Epithelial cell of esophagus (primary cell): Measurements from ENCODE around the gene AZI2.

Experiments
- DNase-seq: peaks from one replicate; pipeline ENCODE4 v3.0.0; 2010; ENCODE audit warnings: low read depth
- H3K4me3 ChIP-seq: 2 replicates; pipeline ENCODE4 v1.5.1; 2011; ENCODE audit warnings: mild to moderate bottlenecking, low read length, control low read depth
- TF ChIP-seq, protein P1 (sequence below): IDR thresholded peaks from 2 replicates; pipeline ENCODE4 v1.5.1; 2011; ENCODE audit warnings: low read depth, mild to moderate bottlenecking, low read length, control low read depth, inconsistent platforms; ENCODE audit not compliant: insufficient read depth; ENCODE audit errors: missing control alignments

The AZI2 gene

DNA sequence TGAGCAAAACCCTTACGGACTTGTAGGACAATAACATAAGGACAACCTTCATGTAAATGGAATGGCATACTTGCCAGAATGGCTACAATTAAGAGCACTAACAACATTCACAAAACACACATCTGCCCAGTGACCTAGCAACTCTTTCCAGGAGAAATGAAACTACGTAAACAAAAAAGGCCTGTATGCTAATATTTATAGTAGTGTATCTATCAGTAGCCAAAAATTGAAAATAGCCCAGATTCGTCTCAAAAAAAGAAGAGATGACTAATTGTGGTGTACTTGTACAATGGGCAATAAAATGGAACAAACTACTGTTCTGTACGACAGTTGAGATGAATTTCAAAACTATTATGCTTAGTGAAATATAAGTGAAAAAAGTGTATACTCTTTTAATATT, 68.9 kb downstream of the AZI2 start:
- H3K4me3 ChIP-seq = no peak overlapping the region
- DNase-seq = no peak
- TF ChIP-seq, protein P1, sequence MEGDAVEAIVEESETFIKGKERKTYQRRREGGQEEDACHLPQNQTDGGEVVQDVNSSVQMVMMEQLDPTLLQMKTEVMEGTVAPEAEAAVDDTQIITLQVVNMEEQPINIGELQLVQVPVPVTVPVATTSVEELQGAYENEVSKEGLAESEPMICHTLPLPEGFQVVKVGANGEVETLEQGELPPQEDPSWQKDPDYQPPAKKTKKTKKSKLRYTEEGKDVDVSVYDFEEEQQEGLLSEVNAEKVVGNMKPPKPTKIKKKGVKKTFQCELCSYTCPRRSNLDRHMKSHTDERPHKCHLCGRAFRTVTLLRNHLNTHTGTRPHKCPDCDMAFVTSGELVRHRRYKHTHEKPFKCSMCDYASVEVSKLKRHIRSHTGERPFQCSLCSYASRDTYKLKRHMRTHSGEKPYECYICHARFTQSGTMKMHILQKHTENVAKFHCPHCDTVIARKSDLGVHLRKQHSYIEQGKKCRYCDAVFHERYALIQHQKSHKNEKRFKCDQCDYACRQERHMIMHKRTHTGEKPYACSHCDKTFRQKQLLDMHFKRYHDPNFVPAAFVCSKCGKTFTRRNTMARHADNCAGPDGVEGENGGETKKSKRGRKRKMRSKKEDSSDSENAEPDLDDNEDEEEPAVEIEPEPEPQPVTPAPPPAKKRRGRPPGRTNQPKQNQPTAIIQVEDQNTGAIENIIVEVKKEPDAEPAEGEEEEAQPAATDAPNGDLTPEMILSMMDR = no peak

DNA sequence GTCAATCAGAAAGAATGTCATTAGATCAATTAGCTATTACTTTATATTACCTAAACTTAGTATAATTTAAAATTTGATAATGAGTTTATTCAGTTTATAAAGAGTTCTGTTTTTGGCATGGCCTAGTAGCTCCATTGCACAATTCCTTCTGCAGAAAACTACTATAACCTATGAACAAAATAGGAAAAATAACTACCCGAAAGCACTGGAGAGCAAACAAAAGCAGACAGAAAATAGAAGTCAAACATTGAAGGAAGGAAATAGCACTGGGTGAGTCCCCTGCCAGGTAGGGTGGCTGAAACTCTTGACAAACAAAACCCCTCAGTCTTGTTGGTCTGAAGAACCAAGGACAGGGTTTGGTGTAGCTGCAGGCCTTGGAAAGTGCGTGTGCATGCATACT, 69.7 kb downstream of the AZI2 start:
- no peak overlapping the region for H3K4me3 ChIP-seq
- TF ChIP-seq, protein P1 = no peak
- no peak for DNase-seq

DNA sequence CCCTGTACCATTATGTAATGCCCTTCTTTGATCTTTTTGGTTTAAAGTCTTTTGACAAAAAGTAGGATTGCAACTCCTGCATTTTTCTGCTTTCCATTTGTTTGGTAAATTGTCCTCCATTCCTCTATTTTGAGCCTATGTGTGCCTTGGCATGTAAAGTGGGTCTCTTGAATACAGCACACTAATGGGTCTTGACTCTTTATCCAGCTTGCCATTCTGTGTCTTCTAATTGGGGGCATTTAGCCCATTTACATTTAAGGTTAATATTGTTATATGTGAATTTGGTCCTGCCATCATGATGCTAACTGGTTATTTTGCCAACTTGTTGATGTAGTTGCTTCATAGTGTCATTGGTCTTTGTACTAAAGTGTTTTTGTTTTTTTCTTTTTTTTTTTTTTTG, 74.8 kb downstream of the AZI2 start:
- TF ChIP-seq, protein P1 = no peak
- H3K4me3 ChIP-seq = no peak overlapping the region
- no peak for DNase-seq
